Measurements from ENCODE around the gene DMAP1. TPM values are rescaled to one million over a fixed set of nuclear protein-coding genes. Genes with fewer than 3 reads are reported as not detected.

Gene DMAP1
- total RNA-seq, 1 donor = 19.9 TPM

DNA sequence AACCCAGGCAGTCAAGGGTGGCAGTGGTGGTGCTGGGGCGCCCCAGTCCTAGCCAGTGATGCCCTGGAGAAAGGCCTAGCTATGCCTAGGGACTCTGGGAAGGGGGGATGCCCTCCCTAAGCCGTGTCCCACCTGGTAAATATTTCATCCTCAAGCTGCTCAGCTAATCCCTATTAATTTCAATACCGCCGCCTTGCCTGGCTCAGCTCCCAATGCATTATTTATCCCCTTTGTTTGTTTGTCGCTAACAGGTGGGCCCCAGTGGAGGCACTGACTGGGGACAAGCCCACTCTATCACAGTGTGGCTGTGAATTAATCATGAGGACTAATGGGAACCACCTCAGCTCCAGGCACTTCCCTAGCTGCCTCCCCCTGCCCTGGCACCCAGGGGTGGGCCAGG, 22.5 kb downstream of the DMAP1 start:
- Histone ChIP-seq H2AFZ (ENCODE audit: low read length) (no peak overlapping the region), H3K4me3 (ENCODE audit: insufficient read depth, low read length) (no peak overlapping the region), H3K27me3 (ENCODE audit: insufficient read depth, low read length) (no peaks in the 10 kb centered on the region), H3K4me1 (ENCODE audit: insufficient read depth, low read length) (peaks cover 20% of the 10 kb centered on the region), H4K20me1 (ENCODE audit: insufficient read depth, low read length) (peaks cover 5% of the 10 kb centered on the region), H3K4me2 (ENCODE audit: insufficient read depth, low read length) (no peak overlapping the region), H3K79me2 (ENCODE audit: insufficient read depth, low read length) (no peaks in the 10 kb centered on the region), H3K9me3 (ENCODE audit: low read depth, low read length) (no peaks in the 10 kb centered on the region), H3K36me3 (ENCODE audit: insufficient read depth, low read length) (peaks cover 5% of the 10 kb centered on the region), H3K27ac (ENCODE audit: low read depth, low read length) (no peak overlapping the region)
- DNase-seq (ENCODE audit: insufficient read length, low spot score, missing footprints) = no peak
- no peak for TF ChIP-seq CTCF (IDR thresholded peaks at IDR 0.05; ENCODE audit: extremely low read depth, low read depth, low read length)

GRCh38 chr1:44236490-44237272, 23.4 kb downstream of the DMAP1 start:
- no peak overlapping the region for H3K27ac ChIP-seq (ENCODE audit: low read depth, low read length)
- peaks cover 5% of the 10 kb centered on the region for H4K20me1 ChIP-seq (ENCODE audit: insufficient read depth, low read length)
- no peaks in the 10 kb centered on the region for H3K9me3 ChIP-seq (ENCODE audit: low read depth, low read length)
- H3K4me1 ChIP-seq (ENCODE audit: insufficient read depth, low read length) = peaks cover 20% of the 10 kb centered on the region
- no peak overlapping the region for H3K4me2 ChIP-seq (ENCODE audit: insufficient read depth, low read length)
- no peak overlapping the region for H2AFZ ChIP-seq (ENCODE audit: low read length)
- peaks cover 5% of the 10 kb centered on the region for H3K36me3 ChIP-seq (ENCODE audit: insufficient read depth, low read length)
- H3K4me3 ChIP-seq (ENCODE audit: insufficient read depth, low read length) = no peak overlapping the region
- no peak for TF ChIP-seq CTCF (IDR thresholded peaks at IDR 0.05; ENCODE audit: extremely low read depth, low read depth, low read length)
- H3K27me3 ChIP-seq (ENCODE audit: insufficient read depth, low read length) = no peaks in the 10 kb centered on the region
- DNase-seq (ENCODE audit: insufficient read length, low spot score, missing footprints) = no peak
- no peaks in the 10 kb centered on the region for H3K79me2 ChIP-seq (ENCODE audit: insufficient read depth, low read length)

DNA sequence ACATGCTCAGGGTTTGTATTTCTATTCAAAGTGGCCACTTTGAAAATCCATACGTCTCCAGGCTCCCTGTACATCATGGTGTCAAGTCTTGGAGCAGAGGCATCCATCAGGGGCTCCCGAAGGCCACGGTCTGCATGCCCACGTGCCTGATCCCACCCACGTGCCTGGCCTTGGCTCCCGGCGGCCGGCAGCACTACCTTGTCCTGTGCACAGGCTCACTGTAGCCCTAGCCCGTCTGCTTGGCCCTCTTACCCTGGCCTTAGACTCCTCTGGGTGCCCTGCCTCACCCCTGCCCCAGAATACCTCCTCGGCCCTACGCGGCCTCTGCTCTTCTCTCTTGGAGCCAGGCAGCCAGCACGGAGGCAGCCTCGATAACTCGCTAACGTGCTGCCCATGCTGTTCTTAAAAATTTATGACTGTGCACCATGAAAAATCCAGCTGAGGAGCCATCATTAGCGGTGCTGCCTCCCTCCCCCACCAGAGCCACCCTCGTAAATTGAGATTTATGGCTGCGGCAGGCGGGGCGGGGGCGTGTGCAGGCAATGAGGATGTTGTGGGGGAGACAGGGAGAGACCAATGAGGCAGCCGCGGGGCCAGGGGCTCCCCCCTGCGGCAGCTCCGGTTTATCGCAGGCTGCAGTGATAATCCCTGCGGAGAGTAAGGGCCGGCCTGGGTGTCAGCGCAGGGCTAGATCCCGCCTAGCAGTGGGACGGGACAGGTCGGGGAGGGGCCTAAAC, 24.6 kb downstream of the DMAP1 start:
- peaks cover 5% of the 10 kb centered on the region for H4K20me1 ChIP-seq (ENCODE audit: insufficient read depth, low read length)

More for the DNA sequence above, 24.6 kb downstream of the DMAP1 start:
- peaks cover 20% of the 10 kb centered on the region for H3K4me1 ChIP-seq (ENCODE audit: insufficient read depth, low read length)
- no peaks in the 10 kb centered on the region for H3K79me2 ChIP-seq (ENCODE audit: insufficient read depth, low read length)
- peak overlapping the region; percentile 42 for H3K4me2 ChIP-seq (ENCODE audit: insufficient read depth, low read length)
- H3K36me3 ChIP-seq (ENCODE audit: insufficient read depth, low read length) = no peaks in the 10 kb centered on the region
- no peak overlapping the region for H2AFZ ChIP-seq (ENCODE audit: low read length)
- peak; percentile 57 for TF ChIP-seq CTCF (IDR thresholded peaks at IDR 0.05; ENCODE audit: extremely low read depth, low read depth, low read length)
- H3K27me3 ChIP-seq (ENCODE audit: insufficient read depth, low read length) = no peaks in the 10 kb centered on the region
- DNase-seq (ENCODE audit: insufficient read length, low spot score, missing footprints) = peak; percentile 91
- H3K9me3 ChIP-seq (ENCODE audit: low read depth, low read length) = no peaks in the 10 kb centered on the region
- H3K27ac ChIP-seq (ENCODE audit: low read depth, low read length) = no peak overlapping the region
- H3K4me3 ChIP-seq (ENCODE audit: insufficient read depth, low read length) = no peak overlapping the region
